HEK293T (cell line): Measurements from ENCODE around the gene CMC1.

Experiments used
- CTCF ChIA-PET: fragments of 350-600 bp; formaldehyde crosslinking; extraction: SDS; loops from one replicate; lab custom pipeline; 2021; ENCODE audit warnings: antibody characterized with exemption, inconsistent platforms; lab: Yijun Ruan, JAX
- POLR2A ChIA-PET: fragments of 350-600 bp; formaldehyde crosslinking; extraction: SDS; loops from one replicate; lab custom pipeline; 2020; ENCODE audit warnings: antibody characterized with exemption, inconsistent platforms; lab: Yijun Ruan, JAX
- DNase-seq: peaks from one replicate; pipeline ENCODE4 v3.0.0; 2012; ENCODE audit warnings: mixed read lengths; ENCODE audit errors: extremely low spot score
- ARNT ChIP-seq: fragments of 450-650 bp; IDR thresholded peaks from 2 replicates; pipeline ENCODE4 v1.6.1; 2017; ENCODE audit warnings: mild to moderate bottlenecking
- BHLHE40 ChIP-seq: fragments of 450-650 bp; IDR thresholded peaks from 2 replicates; pipeline ENCODE4 v1.6.1; 2016; ENCODE audit warnings: mild to moderate bottlenecking, moderate library complexity, borderline replicate concordance
- CTBP1 ChIP-seq: fragments of 450-650 bp; IDR thresholded peaks from 2 replicates; pipeline ENCODE4 v1.6.1; 2016; ENCODE audit warnings: borderline replicate concordance
- ELF4 ChIP-seq: fragments of 450-650 bp; IDR thresholded peaks from 2 replicates; pipeline ENCODE4 v1.6.1; 2017; ENCODE audit warnings: antibody characterized with exemption
- FOXA1 ChIP-seq: fragments of 450-650 bp; IDR thresholded peaks from 2 replicates; pipeline ENCODE4 v1.6.1; 2016; ENCODE audit warnings: mild to moderate bottlenecking
- FOXK2 ChIP-seq: fragments of 450-650 bp; IDR thresholded peaks from 2 replicates; pipeline ENCODE4 v1.6.1; 2016; ENCODE audit warnings: mild to moderate bottlenecking
- FOXM1 ChIP-seq: fragments of 450-650 bp; IDR thresholded peaks from 2 replicates; pipeline ENCODE4 v1.6.1; 2017; ENCODE audit warnings: mild to moderate bottlenecking, borderline replicate concordance
- HDGF ChIP-seq: fragments of 450-650 bp; IDR thresholded peaks from 2 replicates; pipeline ENCODE4 v1.6.1; 2017; ENCODE audit warnings: antibody characterized with exemption, borderline replicate concordance
- L3MBTL2 ChIP-seq: fragments of 450-650 bp; conservative IDR thresholded peaks from 2 replicates; pipeline ENCODE4 v1.6.1; 2016; ENCODE audit warnings: mild to moderate bottlenecking
- LEF1 ChIP-seq: fragments of 450-650 bp; IDR thresholded peaks from 2 replicates; pipeline ENCODE4 v1.6.1; 2017; ENCODE audit warnings: mild to moderate bottlenecking, borderline replicate concordance
- NFRKB ChIP-seq: fragments of 450-650 bp; IDR thresholded peaks from 2 replicates; pipeline ENCODE4 v1.6.1; 2016; ENCODE audit warnings: mild to moderate bottlenecking, moderate library complexity
- SP1 ChIP-seq: fragments of 450-650 bp; IDR thresholded peaks from 2 replicates; pipeline ENCODE4 v1.6.1; 2017
- SUZ12 ChIP-seq: fragments of 450-650 bp; IDR thresholded peaks from 2 replicates; pipeline ENCODE4 v1.6.1; 2016; ENCODE audit warnings: mild to moderate bottlenecking
- TARDBP ChIP-seq: fragments of 450-650 bp; IDR thresholded peaks from 2 replicates; pipeline ENCODE4 v1.6.1; 2016
- ZNF384 ChIP-seq: fragments of 450-650 bp; IDR thresholded peaks from 2 replicates; pipeline ENCODE4 v1.6.1; 2016
- TF ChIP-seq, protein P1 (sequence below): fragments of 450-650 bp; IDR thresholded peaks from 2 replicates; pipeline ENCODE4 v1.6.1; 2016

Gene CMC1

DNA sequence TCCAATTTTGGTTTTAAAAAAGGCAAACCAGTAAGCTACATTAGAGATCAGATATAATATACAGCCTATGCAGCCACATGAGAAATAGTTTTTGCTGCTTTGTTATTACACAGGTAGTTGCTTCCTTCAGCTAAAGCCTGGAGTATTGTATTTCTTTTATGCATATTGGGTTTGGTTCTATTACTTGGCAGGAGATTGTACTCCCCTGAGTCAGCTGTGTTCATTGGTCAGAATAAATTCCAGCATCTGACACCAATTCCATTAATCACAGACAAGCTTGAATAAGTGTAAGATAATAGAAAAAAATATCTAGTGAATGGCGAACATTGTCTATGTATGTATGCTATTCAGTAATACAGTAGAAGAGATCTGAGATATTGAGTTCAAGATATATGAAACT, 81.0 kb downstream of the CMC1 start:
- no peak for DNase-seq
- ChIA-PET CTCF (interaction anchor here (2.0 kb wide), 1 partner anchor 610 kb away, joined by 5 read pairs; no protein-coding TSS in a partner anchor), POLR2A (no interaction called here)
- TF ChIP-seq NFRKB (no peak), TARDBP (no peak), FOXK2 (no peak), ZNF384 (no peak), ELF4 (no peak), SUZ12 (no peak), BHLHE40 (no peak), CTBP1 (no peak), L3MBTL2 (no peak), HDGF (no peak), ARNT (no peak), FOXA1 (no peak), SP1 (no peak)
- TF ChIP-seq, protein P1, sequence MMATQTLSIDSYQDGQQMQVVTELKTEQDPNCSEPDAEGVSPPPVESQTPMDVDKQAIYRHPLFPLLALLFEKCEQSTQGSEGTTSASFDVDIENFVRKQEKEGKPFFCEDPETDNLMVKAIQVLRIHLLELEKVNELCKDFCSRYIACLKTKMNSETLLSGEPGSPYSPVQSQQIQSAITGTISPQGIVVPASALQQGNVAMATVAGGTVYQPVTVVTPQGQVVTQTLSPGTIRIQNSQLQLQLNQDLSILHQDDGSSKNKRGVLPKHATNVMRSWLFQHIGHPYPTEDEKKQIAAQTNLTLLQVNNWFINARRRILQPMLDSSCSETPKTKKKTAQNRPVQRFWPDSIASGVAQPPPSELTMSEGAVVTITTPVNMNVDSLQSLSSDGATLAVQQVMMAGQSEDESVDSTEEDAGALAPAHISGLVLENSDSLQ: no peak

DNA sequence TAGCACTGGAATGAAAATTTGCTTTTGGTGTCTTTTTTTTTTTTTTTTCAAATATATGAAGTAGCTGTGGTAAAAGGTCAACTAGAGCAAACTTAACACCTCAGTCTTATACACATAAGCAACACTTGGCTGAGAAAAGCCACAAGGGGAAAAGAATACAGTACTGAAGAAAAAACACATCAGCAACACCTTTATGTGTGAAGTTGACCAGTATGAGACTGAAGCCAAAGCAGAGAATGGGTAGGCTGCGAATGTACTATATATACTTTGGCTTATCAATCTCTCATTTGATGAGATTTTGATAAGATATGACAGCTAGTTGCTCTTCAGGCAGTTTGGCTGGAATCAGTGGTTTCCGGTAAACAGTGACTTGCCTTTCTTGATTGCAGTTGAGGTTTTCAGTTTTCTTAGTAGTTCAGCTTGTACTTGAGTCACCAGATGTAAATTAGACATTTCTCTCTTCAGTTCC, 85.1 kb downstream of the CMC1 start:
- TF ChIP-seq ARNT (no peak), HDGF (no peak), TARDBP (no peak), ELF4 (no peak), ZNF384 (no peak), FOXK2 (no peak), FOXM1 (no peak), FOXA1 (no peak), CTBP1 (no peak), BHLHE40 (no peak), NFRKB (no peak), SP1 (no peak), SUZ12 (no peak)
- DNase-seq: no peak
- ChIA-PET POLR2A (no interaction called here), CTCF (interaction anchor here (0.8 kb wide), 1 partner anchor 611 kb away, joined by 4 read pairs; no protein-coding TSS in a partner anchor)

DNA sequence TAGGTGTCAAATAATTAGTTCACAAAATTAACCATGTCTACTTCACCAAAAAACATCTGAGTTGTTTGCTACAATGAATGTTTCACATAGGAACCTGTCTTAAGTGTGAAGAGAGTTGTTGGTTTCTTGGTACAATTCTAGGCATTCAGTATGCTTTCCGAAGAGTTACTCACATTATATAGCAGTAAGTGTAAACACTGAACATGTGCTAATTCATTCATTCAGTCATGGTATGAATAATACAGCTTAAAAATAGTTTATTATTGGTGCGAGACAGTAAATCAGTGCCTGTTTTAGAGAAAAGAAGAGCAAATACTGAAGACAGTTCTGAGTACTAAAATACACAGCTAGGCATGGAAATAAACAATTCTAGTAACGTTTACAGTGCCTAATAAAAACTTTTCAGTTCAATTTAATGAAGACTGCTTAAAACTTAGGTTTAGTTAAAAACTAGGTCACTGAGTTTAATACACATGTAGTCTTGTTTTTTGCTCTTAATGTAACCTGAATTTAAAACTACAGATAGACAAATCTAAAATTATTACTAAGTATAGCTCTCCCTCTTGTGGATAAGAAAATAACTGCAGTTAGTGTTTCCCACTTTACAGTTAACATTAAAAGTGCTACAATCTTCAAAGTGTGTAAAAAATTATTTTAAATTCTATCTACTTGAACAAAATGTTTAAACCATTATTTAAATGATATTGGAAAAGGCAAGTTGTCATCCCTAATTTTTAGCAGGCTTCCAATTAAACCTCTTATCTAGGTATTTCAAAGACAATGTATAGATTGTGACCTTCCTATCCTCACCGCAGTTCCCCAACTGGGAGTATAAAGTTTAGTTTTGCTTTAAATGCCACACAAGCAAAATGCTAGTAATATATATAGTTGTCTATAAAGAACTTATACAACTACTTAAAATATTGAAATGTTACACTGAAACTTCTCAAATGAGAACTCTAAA, 87.1 kb downstream of the CMC1 start:
- CTCF ChIA-PET: interaction anchor here (0.7 to 2.1 kb wide), 4 partner anchors 11 to 617 kb away, joined by 4 to 8 read pairs (median 6); partner anchors contain the start of genes AZI2, EOMES and ZCWPW2
- TF ChIP-seq LEF1: no peak
- POLR2A ChIA-PET: interaction anchor here (0.6 to 1.1 kb wide), 2 partner anchors 20 to 89 kb away, joined by 3 to 7 read pairs; partner anchors contain the start of genes AZI2 and ZCWPW2
- no peak for DNase-seq

DNA sequence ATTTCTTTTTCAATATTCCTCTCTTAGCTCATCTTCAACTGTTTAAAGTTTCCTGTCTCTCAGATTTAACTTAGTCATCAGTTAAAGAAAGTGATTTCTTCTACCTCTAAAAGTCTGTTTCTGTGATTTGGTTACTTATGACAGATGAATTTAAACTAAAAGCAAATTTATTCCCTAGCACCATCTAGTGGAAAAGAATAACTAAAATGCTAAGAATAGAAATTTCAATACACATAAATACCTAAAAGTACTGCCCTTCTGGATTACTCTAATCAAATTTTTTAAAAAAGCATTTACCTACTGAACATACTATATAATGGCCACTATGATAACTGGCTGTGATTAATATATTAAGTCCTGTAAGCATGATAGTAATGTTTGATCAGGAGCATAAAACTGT, 93.1 kb downstream of the CMC1 start:
- DNase-seq: no peak
- CTCF ChIA-PET: interaction anchor here (0.7 to 1.7 kb wide), 2 partner anchors 623 to 1891 kb away, joined by 3 to 6 read pairs; no protein-coding TSS in a partner anchor
- POLR2A ChIA-PET: interaction anchor here (1.5 kb wide), 1 partner anchor 14 kb away, joined by 4 read pairs; the partner anchor contains the start of genes AZI2 and ZCWPW2
- TF ChIP-seq ZNF384: no peak

DNA sequence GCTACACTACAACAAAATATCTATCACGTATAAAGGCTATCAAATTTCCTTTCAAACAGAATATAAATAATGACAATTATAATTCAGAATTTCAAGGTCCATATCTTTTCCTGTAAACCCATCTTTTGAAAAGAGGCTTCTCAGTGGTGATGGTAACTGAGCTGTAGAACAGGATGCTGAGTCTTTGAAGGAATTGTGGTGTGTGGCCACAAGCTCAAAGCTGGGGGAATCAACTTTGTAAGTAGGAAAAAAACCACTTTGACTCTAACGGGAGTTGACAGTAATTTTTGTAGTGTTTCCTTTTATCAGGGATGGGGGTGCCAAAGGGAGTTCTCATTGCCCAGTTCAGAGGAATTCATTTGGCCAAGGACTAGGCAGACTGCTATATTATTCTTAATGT, 93.8 kb downstream of the CMC1 start:
- TF ChIP-seq HDGF (no peak), SUZ12 (no peak), L3MBTL2 (no peak), TARDBP (no peak), SP1 (no peak), ZNF384 (no peak), FOXA1 (no peak), FOXK2 (no peak), CTBP1 (no peak), NFRKB (no peak), ELF4 (no peak), LEF1 (no peak), ARNT (no peak), FOXM1 (no peak), BHLHE40 (no peak)
- TF ChIP-seq, protein P1: no peak
- no peak for DNase-seq
- POLR2A ChIA-PET: interaction anchor here (1.5 kb wide), 1 partner anchor 14 kb away, joined by 4 read pairs; the partner anchor contains the start of genes AZI2 and ZCWPW2
- CTCF ChIA-PET: interaction anchor here (0.8 to 1.7 kb wide), 3 partner anchors 14 to 623 kb away, joined by 4 to 6 read pairs (median 4); no protein-coding TSS in a partner anchor

DNA sequence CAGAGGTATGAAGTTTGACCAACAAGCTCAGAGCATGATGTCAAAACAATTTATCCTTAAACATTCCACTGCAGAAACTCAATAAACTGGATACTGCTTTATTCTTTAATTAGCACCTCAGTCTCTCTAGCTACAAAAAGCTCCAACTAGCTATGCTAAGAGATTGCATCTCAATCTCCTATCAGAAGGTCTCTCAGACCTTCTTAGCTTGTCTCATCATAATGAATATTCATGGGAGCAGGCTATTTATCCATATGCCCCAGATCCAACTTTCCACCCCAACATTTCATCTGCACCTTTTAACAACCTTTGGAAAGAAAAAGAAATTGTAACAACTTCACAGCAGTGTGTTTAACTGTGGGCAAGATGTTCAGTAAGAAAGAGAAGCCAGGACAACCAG, 95.8 kb downstream of the CMC1 start:
- no peak for TF ChIP-seq CTBP1
- TF ChIP-seq TARDBP: no peak
- TF ChIP-seq ZNF384: no peak
- TF ChIP-seq HDGF: no peak
- ChIA-PET CTCF (no interaction called here), POLR2A (interaction anchor here (1.3 kb wide), 1 partner anchor 11 kb away, joined by 5 read pairs; the partner anchor contains the start of genes AZI2 and ZCWPW2)
- DNase-seq: no peak
